Measurements from ENCODE around the gene KASH5.

KASH5 gene, protein sequence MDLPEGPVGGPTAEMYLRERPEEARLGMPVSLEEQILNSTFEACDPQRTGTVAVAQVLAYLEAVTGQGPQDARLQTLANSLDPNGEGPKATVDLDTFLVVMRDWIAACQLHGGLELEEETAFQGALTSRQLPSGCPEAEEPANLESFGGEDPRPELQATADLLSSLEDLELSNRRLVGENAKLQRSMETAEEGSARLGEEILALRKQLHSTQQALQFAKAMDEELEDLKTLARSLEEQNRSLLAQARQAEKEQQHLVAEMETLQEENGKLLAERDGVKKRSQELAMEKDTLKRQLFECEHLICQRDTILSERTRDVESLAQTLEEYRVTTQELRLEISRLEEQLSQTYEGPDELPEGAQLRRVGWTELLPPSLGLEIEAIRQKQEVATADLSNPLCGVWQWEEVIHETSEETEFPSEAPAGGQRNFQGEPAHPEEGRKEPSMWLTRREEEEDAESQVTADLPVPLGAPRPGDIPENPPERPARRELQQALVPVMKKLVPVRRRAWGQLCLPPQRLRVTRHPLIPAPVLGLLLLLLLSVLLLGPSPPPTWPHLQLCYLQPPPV

GRCh38 chr19:49387936-49388372, at the start of gene KASH5:
KASH5 (plus strand) TSS chr19:49388249; CDS start chr19:49390884, 2,635 bp downstream.
- no peak for DNase-seq

DNA sequence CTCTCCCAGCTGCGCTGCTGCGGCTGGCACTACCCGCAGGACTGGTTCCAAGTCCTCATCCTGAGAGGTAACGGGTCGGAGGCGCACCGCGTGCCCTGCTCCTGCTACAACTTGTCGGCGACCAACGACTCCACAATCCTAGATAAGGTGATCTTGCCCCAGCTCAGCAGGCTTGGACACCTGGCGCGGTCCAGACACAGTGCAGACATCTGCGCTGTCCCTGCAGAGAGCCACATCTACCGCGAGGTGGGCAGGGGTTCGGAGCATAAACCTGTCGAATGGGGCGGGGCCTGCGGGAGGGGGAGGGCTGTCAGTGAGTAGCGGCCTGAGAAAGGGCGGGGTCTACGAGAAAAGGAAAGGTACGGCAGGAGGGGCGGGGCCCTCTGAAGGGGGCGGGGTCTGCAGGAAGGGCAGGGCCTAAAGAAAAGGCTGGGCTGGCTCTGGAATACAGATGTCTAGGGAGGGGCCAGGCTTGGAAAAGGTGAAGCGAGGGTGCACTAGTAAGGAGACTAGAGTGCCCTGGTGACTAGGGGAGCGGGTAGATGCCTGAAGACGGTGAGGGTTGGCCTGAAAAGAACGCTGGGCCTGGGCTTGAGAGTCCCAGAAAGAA, 49.3 kb upstream of the KASH5 start:
- peak; percentile 70 for DNase-seq

DNA sequence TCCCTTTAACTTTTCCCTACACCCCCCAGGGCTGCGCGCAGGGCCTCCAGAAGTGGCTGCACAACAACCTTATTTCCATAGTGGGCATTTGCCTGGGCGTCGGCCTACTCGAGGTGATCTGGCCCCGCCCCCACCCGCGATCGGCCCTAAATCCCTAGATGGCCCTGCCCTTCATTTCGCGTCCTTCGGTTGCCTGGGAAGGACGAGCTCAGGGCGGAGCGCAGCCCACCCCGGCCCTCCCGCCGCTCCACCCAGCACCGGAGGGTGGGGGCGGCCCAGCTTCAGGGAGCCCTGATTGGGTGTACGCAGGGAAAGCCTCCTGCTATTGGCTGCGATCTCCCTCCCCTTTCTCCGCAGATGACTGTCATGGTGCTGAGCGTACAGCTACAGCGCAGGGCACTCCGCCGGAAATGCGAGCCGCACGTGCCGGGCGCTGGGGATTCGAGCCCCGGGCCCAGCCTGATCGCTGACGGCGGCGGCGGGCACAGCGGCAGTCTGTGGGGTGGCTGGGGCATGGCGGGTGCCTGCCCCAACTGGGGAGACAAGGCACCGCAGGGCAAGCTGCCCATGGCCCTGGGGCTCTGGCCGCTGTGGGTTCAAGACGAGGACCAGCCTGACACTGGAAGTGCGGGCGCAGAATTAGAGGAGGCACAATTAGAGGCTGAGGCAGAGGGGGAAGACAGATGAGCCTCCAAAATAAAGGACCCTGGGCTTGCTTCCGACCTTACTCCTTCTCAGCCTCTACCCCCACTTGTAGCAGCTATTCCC, 48.6 kb upstream of the KASH5 start:
- DNase-seq: peak; percentile 95

- peak; percentile 98 for DNase-seq
Measured at GRCh38 chr19:49340069-49340864, 47.8 kb upstream of the KASH5 start.

DNA sequence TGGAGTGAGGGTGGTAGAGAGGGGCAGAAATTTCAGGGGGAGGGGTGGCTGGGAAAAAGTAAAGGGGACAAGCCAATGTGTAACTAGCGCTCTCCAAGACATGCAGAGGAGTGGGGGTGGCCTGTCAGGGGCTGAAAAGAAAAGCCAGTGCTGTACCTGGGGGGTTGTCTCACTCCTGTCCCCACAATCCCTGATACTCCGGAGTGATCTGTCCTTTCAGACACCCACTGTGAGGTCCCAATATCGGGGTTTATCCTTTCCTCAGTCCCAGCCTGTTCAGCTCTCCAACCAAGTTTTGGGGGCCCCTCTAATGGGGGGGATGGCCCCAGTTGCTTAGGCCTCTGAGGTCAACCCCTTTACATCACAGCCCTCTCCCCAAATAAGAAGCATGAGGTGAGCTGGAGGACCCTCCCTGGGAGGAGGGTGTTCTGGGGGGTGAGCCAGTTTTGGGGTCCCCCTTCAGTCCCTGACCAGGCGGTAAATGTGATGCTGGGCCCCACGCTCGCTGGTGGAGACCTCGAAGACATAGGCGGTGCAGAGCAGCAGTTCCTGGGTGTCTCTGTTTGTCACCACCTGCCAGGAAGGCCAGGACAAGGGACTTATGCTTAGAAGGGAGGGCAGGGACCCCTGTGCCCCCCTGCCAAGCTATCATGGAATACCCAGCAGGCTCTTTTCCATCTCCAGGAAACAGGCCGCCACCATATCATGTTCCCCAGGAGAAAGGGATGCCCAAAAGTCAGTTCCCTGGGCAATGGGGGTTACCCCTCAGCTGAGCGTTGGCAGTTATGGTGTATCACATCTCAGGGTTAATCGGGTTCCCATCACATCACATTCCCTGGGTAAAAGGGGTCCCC, 47.0 kb upstream of the KASH5 start:
- DNase-seq: peak; percentile 63

DNA sequence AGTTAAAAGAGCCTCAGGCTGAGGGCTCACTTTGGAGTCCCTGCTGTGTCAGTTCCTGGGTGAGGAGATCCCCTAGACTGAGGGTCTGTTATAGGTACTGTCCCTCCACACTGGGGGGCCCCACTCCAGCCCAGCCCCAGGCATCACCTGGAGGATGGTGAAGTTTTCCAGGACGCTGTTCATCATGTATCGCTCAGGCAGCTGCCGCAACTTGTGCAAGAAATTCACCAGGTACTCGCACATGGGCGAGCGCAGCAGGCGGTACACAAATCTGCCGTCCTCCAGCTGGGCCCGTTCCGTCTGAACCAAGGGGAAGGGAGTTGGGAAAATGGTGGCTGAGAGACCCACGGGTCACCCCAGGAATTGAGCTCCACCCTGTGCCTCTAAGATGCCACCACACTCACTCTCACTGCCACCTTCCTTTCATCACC, 45.7 kb upstream of the KASH5 start:
- no peak for DNase-seq

- no peak for DNase-seq
Measured at GRCh38 chr19:49343123-49343522, 44.9 kb upstream of the KASH5 start.

DNA sequence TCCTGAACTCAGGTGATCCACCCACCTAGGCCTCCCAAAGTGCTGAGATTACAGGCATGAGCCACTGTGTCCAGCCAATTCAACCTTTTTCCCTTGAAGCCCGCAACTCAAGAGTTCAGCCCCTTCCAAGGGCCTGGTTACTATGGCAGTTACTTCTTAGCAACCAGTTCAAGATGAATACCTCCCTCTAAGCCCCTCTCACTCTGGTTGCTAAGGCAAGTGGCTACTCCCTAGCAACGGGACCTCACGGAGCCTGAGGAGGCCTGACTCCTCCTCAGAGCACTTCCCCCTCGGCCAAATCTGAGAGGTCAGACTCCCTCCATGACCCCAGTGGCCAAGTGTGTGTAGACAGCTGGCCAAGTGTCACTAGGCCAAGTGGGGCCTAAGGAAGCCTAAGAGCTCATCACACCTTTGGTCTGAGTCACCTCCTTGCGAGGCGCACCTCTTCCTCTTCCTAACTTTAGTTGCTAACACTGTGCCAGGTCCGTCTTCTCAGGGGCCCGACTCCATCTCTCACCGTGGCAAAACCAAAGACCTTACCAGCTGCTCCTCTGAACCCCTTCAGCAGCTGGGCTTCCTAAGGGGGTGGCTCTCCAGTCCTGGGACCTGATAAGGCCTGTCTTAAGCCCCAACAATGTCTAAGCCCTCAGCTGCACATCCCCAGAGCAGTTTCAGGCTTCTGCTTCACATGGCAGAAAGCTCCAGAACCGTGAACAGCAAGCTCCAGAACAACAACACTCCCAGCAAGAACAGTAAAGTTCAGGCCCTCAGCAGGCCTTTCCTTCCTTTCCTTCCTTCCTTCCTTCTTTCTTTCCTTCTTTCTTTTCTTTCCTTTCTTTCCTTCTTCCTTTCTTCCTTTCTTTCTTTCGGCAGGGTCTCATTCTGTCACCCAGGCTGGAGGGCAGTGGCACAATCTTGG, 43.3 kb upstream of the KASH5 start:
- peak; percentile 18 for DNase-seq

DNA sequence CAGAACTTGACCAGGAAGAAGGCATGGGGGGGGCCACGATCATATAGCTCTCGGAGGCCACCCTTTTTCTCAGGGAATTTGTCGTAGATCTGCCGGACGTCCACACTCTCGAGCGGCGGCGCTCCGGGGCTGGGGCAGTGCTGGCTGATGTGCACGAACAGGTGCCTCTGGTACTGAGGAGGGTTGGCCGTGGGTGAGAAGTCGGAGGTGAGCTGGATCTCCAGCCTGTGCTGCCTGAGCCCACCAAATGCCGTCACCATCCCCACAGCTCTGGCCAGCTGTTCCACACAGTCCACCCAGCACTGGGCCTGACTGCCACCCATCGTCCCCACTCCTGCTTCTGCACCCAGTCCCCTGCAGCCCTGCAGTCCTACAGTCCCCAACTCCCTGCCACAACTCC, 40.9 kb upstream of the KASH5 start:
- no peak for DNase-seq

- DNase-seq: peak; percentile 93
Measured at GRCh38 chr19:49347835-49348234, 40.2 kb upstream of the KASH5 start.

GRCh38 chr19:49348305-49349189, 39.5 kb upstream of the KASH5 start:
- DNase-seq: peak; percentile 31

DNA sequence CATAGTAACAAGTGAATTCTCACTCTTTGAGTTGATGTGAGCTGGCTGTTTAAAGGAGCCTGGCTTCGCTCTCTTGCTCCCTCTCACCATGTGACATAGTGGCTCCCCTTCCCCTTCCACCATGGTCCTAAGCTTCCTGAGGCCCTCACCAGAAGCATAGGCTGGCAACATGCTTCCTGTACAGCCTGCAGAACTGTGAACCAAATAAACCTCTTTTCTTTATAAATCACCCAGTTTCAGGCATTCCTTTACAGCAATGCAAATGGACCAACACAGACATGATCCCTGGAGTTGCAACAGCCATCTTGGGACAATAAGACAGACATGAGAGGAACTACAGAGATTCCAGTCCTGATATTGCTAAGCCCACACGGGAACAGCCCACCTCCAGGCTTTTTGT, 38.5 kb upstream of the KASH5 start:
- DNase-seq: no peak

- no peak for DNase-seq
Measured at GRCh38 chr19:49355909-49356353, 32.1 kb upstream of the KASH5 start.

GRCh38 chr19:49356382-49356781, 31.7 kb upstream of the KASH5 start:
- DNase-seq: no peak

DNA sequence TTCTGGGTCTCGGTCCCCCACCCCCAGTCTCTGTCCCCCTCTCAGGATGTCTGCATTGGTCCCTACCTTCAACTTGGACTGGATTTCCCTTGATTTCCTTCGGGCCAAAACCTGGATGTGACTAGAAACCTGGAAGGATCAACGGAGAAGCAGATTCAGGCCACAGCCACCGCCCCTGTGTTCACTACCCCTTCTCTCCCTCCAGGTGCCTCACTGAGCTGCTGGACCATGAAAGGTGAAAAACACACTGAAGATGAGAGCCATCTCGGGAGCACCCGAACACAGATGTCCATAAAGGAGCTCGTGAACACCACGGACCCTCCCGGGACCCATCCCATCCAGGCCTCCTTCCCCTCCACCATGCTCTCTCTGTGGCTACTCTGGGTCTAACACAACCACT, 30.9 kb upstream of the KASH5 start:
- no peak for DNase-seq

DNA sequence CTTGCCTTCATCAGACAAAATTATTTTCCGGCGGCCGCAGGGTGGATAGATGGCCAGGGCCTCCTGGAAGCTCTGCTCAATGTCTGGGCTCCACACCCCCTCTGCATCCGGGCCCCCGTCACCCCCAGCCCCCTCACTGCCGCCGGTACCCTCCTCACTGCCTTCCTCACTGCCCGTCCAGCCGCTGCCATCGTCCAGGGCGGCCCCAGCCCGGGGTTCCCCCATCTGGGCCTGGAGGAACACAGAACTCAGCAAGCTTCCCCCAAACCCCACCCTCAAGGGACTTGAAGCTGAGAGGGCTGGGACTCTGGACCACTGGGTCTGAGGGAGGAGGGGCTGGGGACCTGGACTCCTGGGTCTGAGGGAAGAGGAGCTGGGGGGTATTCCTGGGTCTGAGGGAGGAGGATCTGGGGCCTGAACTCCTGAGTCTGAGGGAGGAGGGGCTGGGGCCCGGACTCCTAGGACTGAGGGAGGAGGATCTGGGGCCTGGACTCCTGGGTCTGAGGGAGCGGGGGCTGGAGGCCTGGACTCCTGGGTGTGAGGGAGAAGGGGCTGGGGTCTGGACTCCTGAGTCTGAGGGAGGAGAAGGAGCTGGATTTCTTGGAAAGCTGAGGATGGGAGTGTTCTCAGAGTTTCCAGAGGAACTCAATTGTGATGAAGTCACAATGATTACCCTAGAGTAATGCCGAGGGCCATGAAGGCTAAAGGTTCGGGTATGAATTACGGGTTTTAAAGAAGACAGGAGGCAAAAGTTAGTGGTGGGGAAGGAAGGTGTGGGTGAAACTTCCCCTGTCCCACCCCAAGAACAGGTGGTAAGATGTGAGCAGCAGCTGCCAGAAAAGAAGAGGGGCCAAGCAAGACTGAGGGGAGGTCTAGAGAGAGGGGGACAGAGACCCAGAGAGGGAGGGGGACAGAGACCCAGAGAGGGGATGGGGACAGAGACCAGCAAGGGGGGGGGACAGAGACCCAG, 27.9 kb upstream of the KASH5 start:
- DNase-seq: no peak

GRCh38 chr19:49361438-49362047, 26.5 kb upstream of the KASH5 start:
- DNase-seq: peak; percentile 73
